K562 (cell line): Measurements from ENCODE around the gene CHAT.

Experiments used
- EP300 ChIP-seq: IDR thresholded peaks from 2 replicates; pipeline ENCODE4 v1.6.1; 2012; ENCODE audit warnings: low read length, improper control_type of control experiment
- FOXM1 ChIP-seq, 2 experiments: fragments of 450-650 bp in 1 of 2; sonication (generic) in 1 of 2; formaldehyde crosslinking in 1 of 2; IDR thresholded peaks; 2 replicates each; pipeline versions ENCODE4 v1.6.1 to v1.9.0; 2017 to 2022; ENCODE audit warnings: low read depth in 2 of 2, mild to moderate bottlenecking in 2 of 2, missing genetic modification reagents in 1 of 2, moderate library complexity in 1 of 2
- GABPB1 ChIP-seq: sonication (generic); formaldehyde crosslinking; IDR thresholded peaks from 2 replicates; pipeline ENCODE4 v1.8.0; 2022; ENCODE audit warnings: mild to moderate bottlenecking, missing genetic modification reagents
- MAFK ChIP-seq: IDR thresholded peaks from 2 replicates; pipeline ENCODE4 v1.6.1; 2011; ENCODE audit warnings: low read length, improper control_type of control experiment
- NRF1 ChIP-seq, 2 experiments: fragments of 450-650 bp; IDR thresholded peaks in 1 of 2; conservative IDR thresholded peaks in 1 of 2; 2 replicates each; pipeline ENCODE4 v1.6.1; 2014; ENCODE audit warnings: mild to moderate bottlenecking in 2 of 2
- POLR2A ChIP-seq: fragments of 450-650 bp; conservative IDR thresholded peaks from 2 replicates; pipeline ENCODE4 v1.6.1; 2016
- POLR2AphosphoS5 ChIP-seq: IDR thresholded peaks from 2 replicates; pipeline ENCODE4 v1.6.1; 2011; ENCODE audit warnings: mild to moderate bottlenecking, low read depth, low read length, moderate library complexity; ENCODE audit not compliant: control insufficient read depth, insufficient read depth
- SMARCA5 ChIP-seq: fragments of 450-650 bp; IDR thresholded peaks from 2 replicates; pipeline ENCODE4 v1.6.1; 2016
- TOE1 ChIP-seq, 2 experiments: fragments of 450-650 bp in 1 of 2; sonication (generic) in 1 of 2; formaldehyde crosslinking in 1 of 2; IDR thresholded peaks; 2 replicates each; pipeline versions ENCODE4 v1.7.1 to v1.8.0; 2016 to 2022; ENCODE audit warnings: borderline replicate concordance in 2 of 2, mild to moderate bottlenecking in 2 of 2, antibody characterized with exemption in 1 of 2, inconsistent platforms in 1 of 2, low read depth in 1 of 2, missing genetic modification reagents in 1 of 2, moderate library complexity in 1 of 2
- ZNF263 ChIP-seq: sonication (generic); formaldehyde crosslinking; IDR thresholded peaks from 2 replicates; pipeline ENCODE4 v1.8.0; 2022; ENCODE audit warnings: mild to moderate bottlenecking, missing genetic modification reagents, borderline replicate concordance
- ZNF318 ChIP-seq, 2 experiments: fragments of 450-650 bp; IDR thresholded peaks; 2 replicates each; pipeline ENCODE4 v1.6.1; 2016; ENCODE audit warnings: mild to moderate bottlenecking in 2 of 2, borderline replicate concordance in 1 of 2, low read depth in 1 of 2, moderate library complexity in 1 of 2
- TF ChIP-seq, protein P1 (sequence below): fragments of 250-450 bp; sonication (Bioruptor Pico); IDR thresholded peaks from 2 replicates; pipeline ENCODE4 v1.8.0; 2021; ENCODE audit warnings: mild to moderate bottlenecking, moderate library complexity
- TF ChIP-seq, protein P2 (sequence below), 3 experiments: IDR thresholded peaks in 2 of 3; conservative IDR thresholded peaks in 1 of 3; 2 replicates each; pipeline ENCODE4 v1.5.1; 2011 to 2012; ENCODE audit warnings: low read length in 3 of 3, mild to moderate bottlenecking in 3 of 3, control low read depth in 2 of 3, improper control_type of control experiment in 1 of 3, inconsistent platforms in 1 of 3, low read depth in 1 of 3, mixed read lengths in 1 of 3, moderate library complexity in 1 of 3; ENCODE audit not compliant: insufficient read depth in 2 of 3

DNA sequence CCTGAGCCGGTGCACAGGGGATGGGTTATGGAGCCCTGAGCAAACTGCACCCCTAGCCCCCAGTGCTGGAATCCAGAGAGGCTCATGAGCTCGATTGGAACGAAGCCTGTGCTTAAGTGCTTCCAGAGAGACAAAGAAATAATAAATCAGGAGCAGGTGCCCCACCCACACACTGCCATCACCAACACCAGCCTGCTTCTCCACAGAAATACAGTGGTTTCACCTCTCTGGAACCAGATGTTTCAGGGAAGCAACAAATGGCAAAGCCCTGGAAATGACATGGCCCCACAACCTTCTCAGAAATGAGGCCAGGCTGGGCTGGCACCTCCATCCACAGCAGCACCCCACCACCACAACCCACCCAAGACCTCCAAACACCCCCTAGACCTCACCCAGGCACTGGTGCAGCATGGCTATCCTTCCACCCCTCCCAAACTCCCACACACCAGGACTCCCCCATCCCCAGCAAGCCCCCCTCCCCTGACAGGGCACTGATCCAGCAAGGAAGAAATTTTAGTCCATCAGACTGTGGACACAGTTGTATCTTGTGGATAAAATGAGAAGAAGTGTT, 7.8 kb upstream of the CHAT start:
- no peak for TF ChIP-seq ZNF263 (CRISPR knock-in tag)
- TF ChIP-seq, protein P1, sequence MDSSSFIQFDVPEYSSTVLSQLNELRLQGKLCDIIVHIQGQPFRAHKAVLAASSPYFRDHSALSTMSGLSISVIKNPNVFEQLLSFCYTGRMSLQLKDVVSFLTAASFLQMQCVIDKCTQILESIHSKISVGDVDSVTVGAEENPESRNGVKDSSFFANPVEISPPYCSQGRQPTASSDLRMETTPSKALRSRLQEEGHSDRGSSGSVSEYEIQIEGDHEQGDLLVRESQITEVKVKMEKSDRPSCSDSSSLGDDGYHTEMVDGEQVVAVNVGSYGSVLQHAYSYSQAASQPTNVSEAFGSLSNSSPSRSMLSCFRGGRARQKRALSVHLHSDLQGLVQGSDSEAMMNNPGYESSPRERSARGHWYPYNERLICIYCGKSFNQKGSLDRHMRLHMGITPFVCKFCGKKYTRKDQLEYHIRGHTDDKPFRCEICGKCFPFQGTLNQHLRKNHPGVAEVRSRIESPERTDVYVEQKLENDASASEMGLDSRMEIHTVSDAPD: no peak
- no peak for TF ChIP-seq EP300
- no peak for TF ChIP-seq MAFK
- no peak for TF ChIP-seq POLR2A
- TF ChIP-seq, protein P2, sequence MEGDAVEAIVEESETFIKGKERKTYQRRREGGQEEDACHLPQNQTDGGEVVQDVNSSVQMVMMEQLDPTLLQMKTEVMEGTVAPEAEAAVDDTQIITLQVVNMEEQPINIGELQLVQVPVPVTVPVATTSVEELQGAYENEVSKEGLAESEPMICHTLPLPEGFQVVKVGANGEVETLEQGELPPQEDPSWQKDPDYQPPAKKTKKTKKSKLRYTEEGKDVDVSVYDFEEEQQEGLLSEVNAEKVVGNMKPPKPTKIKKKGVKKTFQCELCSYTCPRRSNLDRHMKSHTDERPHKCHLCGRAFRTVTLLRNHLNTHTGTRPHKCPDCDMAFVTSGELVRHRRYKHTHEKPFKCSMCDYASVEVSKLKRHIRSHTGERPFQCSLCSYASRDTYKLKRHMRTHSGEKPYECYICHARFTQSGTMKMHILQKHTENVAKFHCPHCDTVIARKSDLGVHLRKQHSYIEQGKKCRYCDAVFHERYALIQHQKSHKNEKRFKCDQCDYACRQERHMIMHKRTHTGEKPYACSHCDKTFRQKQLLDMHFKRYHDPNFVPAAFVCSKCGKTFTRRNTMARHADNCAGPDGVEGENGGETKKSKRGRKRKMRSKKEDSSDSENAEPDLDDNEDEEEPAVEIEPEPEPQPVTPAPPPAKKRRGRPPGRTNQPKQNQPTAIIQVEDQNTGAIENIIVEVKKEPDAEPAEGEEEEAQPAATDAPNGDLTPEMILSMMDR (IDR thresholded peaks at IDR 0.05 in 2 of 3, conservative IDR thresholded peaks at IDR 0.05 in 1 of 3; ENCODE audit: insufficient read depth in 2 of 3, low read depth in 1 of 3, low read length in 3 of 3): no peak
- no peak for TF ChIP-seq ZNF318 (IDR thresholded peaks at IDR 0.05; ENCODE audit: borderline replicate concordance in 1 of 2, low read depth in 1 of 2)
- no peak for TF ChIP-seq POLR2AphosphoS5
- TF ChIP-seq SMARCA5: no peak
- no peak for TF ChIP-seq TOE1 (IDR thresholded peaks at IDR 0.05; ENCODE audit: borderline replicate concordance)
- no peak for TF ChIP-seq TOE1 (CRISPR knock-in tag; IDR thresholded peaks at IDR 0.05; ENCODE audit: borderline replicate concordance, low read depth)
- no peak for TF ChIP-seq FOXM1 (IDR thresholded peaks at IDR 0.05; ENCODE audit: low read depth)
- no peak for TF ChIP-seq FOXM1 (CRISPR knock-in tag; IDR thresholded peaks at IDR 0.05; ENCODE audit: low read depth)
- no peak for TF ChIP-seq GABPB1
- no peak for TF ChIP-seq NRF1 (conservative IDR thresholded peaks at IDR 0.05 in 1 of 2, IDR thresholded peaks at IDR 0.05 in 1 of 2)
